Prostate gland (tissue), 2 donors: Measurements from ENCODE around the gene MN1. TPM values are rescaled to one million over a fixed set of nuclear protein-coding genes. Genes with fewer than 3 reads are reported as not detected.

Source experiments
- DNase-seq: peaks from one replicate; pipeline ENCODE4 v3.0.0-alpha.2; 2019; ENCODE audit warnings: low spot score
- H3K27ac ChIP-seq, 2 donors: fragments of 200-600 bp; sonication (generic); 2 replicates each; pipeline ENCODE4 v1.5.1; 2017 to 2019
- H3K27me3 ChIP-seq: fragments of 200-600 bp; sonication (generic); replicated peaks from 2 replicates; pipeline ENCODE4 v1.5.1; 2019; ENCODE audit not compliant: insufficient read depth
- H3K36me3 ChIP-seq, 2 donors: fragments of 200-600 bp; sonication (generic); 1 replicate in 1 of 2; 2 replicates in 1 of 2; pipeline versions ENCODE4 v1.5.1 to v1.8.1; 2017 to 2019
- H3K4me1 ChIP-seq: fragments of 200-600 bp; sonication (generic); replicated peaks from 2 replicates; pipeline ENCODE4 v1.5.1; 2019
- H3K4me3 ChIP-seq, 2 donors: fragments of 200-600 bp; sonication (generic); 2 replicates each; pipeline ENCODE4 v1.5.1; 2017 to 2019
- H3K9me3 ChIP-seq: fragments of 200-600 bp; sonication (generic); 2 replicates; pipeline ENCODE4 v1.5.1; 2017
- CTCF ChIP-seq, 4 experiments: fragments of 200-600 bp in 2 of 4; fragments of 450-650 bp in 2 of 4; sonication (generic) in 2 of 4; IDR thresholded peaks; 1 replicate in 3 of 4; 2 replicates in 1 of 4; pipeline ENCODE4 v1.5.1; 2016 to 2019; ENCODE audit warnings: antibody characterized with exemption in 4 of 4, mild to moderate bottlenecking in 2 of 4, moderate library complexity in 2 of 4
- POLR2A ChIP-seq: fragments of 450-650 bp; IDR thresholded peaks from one replicate; pipeline ENCODE4 v1.6.1; 2016; ENCODE audit warnings: antibody characterized with exemption, mild to moderate bottlenecking
- POLR2AphosphoS5 ChIP-seq: sonication (generic); formaldehyde crosslinking; IDR thresholded peaks from one replicate; pipeline ENCODE4 v1.6.1; 2017; ENCODE audit warnings: antibody characterized with exemption
- WGBS: methylation state at CpG from one replicate; pipeline ENCODE4 v1.1.5; 2018; 5-methylcytosine and 5-hydroxymethylcytosine counted together
- intact Hi-C: fragments of 100-400 bp; cut with DNase I; formaldehyde crosslinking; loops from one replicate; pipeline ENCODE4 v1.14.2; 2022
- total RNA-seq, 2 donors: library from RNA; depleted of rRNA; stranded (reverse); fragments of >200 nt; gene quantifications; one replicate each; pipeline ENCODE4 v1.1.0, GENCODE V29; 2016

MN1 gene
- total RNA-seq, 2 donors from 2014 or later: 5.5 to 5.8 TPM

- H3K9me3 ChIP-seq: no peaks in the 10 kb centered on the region
- TF ChIP-seq CTCF (IDR thresholded peaks at IDR 0.05) (no peak), POLR2AphosphoS5 (no peak), POLR2A (no peak)
- H3K36me3 ChIP-seq: no peaks in the 10 kb centered on the region
- H3K27ac ChIP-seq: no peak overlapping the region
- no peaks in the 10 kb centered on the region for H3K27me3 ChIP-seq
- no peak overlapping the region for H3K4me3 ChIP-seq
- no peaks in the 10 kb centered on the region for H3K4me1 ChIP-seq
- WGBS: 77% methylated on average over 6 of the region's 6 CpGs
- intact Hi-C loops: no loop called here
- DNase-seq: no peak
Measured at GRCh38 chr22:27835446-27835845, 33.9 kb upstream of the MN1 start.

- no peaks in the 10 kb centered on the region for H3K27me3 ChIP-seq
- no peak overlapping the region for H3K4me3 ChIP-seq
- no peaks in the 10 kb centered on the region for H3K9me3 ChIP-seq
- DNase-seq: no peak
- H3K27ac ChIP-seq: no peak overlapping the region
- no peak for TF ChIP-seq POLR2A
- TF ChIP-seq CTCF (IDR thresholded peaks at IDR 0.05): no peak
- TF ChIP-seq POLR2AphosphoS5: no peak
- intact Hi-C loops: no loop called here
- no peaks in the 10 kb centered on the region for H3K36me3 ChIP-seq
- WGBS: 94% methylated on average over 20 of the region's 20 CpGs
- no peaks in the 10 kb centered on the region for H3K4me1 ChIP-seq
Measured at GRCh38 chr22:27834364-27835185, 33.0 kb upstream of the MN1 start.

- H3K27me3 ChIP-seq: no peaks in the 10 kb centered on the region
- intact Hi-C loops: no loop called here
- TF ChIP-seq CTCF (IDR thresholded peaks at IDR 0.05) (no peak), POLR2AphosphoS5 (no peak), POLR2A (no peak)
- no peak overlapping the region for H3K27ac ChIP-seq
- H3K36me3 ChIP-seq: no peaks in the 10 kb centered on the region
- H3K9me3 ChIP-seq: no peaks in the 10 kb centered on the region
- WGBS: 90% methylated on average over 2 of the region's 2 CpGs
- no peak for DNase-seq
- no peak overlapping the region for H3K4me3 ChIP-seq
- H3K4me1 ChIP-seq: no peaks in the 10 kb centered on the region
Measured at GRCh38 chr22:27833803-27834202, 32.2 kb upstream of the MN1 start.

GRCh38 chr22:27832606-27833005 lies 31.1 kb upstream of the MN1 start:
- intact Hi-C loops: no loop called here
- WGBS: 90% methylated on average over 7 of the region's 7 CpGs
- H3K4me1 ChIP-seq: no peaks in the 10 kb centered on the region
- no peaks in the 10 kb centered on the region for H3K27me3 ChIP-seq
- DNase-seq: no peak
- no peaks in the 10 kb centered on the region for H3K36me3 ChIP-seq
- H3K4me3 ChIP-seq: no peak overlapping the region
- no peak overlapping the region for H3K27ac ChIP-seq
- no peaks in the 10 kb centered on the region for H3K9me3 ChIP-seq
- no peak for TF ChIP-seq POLR2AphosphoS5
- no peak for TF ChIP-seq CTCF (IDR thresholded peaks at IDR 0.05)
- no peak for TF ChIP-seq POLR2A

GRCh38 chr22:27829620-27830019 lies 28.1 kb upstream of the MN1 start:
- no peaks in the 10 kb centered on the region for H3K27me3 ChIP-seq
- WGBS: 71% methylated on average over 3 of the region's 3 CpGs
- DNase-seq: no peak
- H3K27ac ChIP-seq: no peak overlapping the region
- TF ChIP-seq CTCF (IDR thresholded peaks at IDR 0.05): no peak
- no peak for TF ChIP-seq POLR2AphosphoS5
- no peak for TF ChIP-seq POLR2A
- H3K4me1 ChIP-seq: no peaks in the 10 kb centered on the region
- no peaks in the 10 kb centered on the region for H3K36me3 ChIP-seq
- no peaks in the 10 kb centered on the region for H3K9me3 ChIP-seq
- intact Hi-C loops: no loop called here
- no peak overlapping the region for H3K4me3 ChIP-seq
